ENCODE measurements around the gene DALRD3. TPM values are rescaled to one million over a fixed set of nuclear protein-coding genes. Genes with fewer than 3 reads are reported as not detected.

The DALRD3 gene
- polyA plus RNA-seq, 1 donor: 32.6 TPM

DNA sequence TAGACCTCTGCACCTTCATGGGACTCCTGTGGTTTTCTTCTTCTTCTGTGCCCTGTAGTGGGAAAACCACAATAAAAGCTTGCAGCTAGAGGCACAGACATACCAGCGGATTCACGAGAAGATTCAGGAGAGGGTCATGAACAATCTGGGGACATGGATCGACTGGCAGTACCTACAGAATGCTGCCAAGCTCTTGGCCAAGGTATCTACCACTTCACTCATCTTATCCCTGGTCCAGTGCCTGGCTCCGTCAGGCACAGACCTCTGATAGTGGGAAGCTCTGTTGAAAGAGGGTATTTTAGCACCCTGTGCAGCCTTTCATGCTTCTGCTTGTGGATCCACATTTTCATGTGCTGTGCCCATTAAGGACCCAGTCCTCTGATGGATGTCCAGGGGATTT is 38.1 kb downstream of the DALRD3 start:
- no peak for DNase-seq (ENCODE audit: low read depth)

DNA sequence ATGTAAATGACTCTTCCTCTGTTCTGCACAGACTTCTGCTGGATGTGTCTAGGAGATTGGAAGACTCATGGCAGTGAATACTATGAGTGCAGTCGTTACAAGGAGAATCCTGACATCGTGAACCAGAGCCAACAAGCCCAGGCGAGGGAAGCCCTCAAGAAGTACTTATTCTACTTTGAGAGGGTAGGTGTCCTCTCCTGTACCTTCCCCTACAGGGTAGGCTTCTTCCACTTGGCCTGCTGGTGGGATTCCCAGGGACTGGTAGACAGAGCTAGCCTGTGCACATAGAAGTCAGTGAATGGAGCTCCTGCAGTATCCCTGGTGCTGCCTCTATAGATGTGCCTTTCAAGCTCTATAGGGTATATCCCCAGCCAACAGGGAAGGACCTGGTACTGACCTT is 38.9 kb downstream of the DALRD3 start:
- DNase-seq (ENCODE audit: low read depth): no peak

DNA sequence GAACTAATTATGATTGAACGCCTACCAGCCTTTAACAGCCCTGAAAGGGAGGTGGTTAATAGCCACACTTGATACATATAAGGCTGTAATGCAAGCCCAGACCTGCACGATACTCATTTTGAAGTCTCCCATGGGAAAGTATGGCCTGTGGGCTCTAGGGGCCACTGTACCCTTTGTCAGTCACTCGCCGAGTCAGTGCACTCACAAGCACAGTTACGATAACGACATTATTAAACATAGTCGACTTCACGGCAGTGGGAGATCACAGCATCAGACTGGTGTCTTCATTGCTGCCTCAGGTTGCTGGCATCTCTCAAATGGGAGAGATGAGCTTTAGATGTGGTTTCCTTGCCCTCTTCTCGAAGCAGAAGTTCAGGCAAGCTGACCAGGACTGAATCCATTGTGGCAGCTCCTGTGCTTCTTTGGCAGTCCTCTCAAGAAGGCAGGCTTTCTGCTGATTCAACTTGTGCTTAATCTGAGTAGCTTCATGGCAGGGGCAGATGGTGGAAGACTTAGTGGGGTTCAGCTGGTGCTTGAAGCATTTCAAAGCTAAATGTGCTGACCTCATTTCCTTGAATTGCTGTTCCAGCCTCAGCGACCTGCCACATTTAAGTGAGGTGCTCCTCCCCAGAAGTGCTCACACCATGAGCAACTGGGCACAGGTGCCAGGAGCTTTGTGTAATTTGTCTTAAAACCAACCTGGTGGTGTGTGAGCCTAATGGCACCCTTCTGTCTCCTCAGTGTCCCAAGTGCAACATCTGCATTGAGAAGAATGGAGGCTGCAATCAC is 44.1 kb downstream of the DALRD3 start:
- no peak for DNase-seq (ENCODE audit: low read depth)

DNA sequence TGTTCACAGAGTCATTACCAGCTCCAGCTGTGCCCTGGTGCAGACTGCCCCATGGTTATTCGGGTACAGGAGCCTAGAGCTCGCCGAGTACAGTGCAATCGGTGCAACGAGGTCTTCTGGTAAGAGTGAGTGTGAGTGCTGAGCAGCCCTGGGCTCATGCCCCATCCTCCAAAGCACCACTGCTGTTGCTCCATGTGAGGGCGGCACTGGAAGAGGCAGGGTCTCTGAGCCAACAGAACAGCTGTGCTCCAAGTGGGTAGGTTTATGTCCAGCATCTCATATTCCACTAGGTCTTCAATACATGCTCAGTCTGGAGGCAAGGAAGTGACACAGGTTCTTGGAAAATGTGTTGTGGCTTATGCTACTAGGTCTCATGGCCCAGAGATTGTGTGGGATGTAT is 47.8 kb downstream of the DALRD3 start:
- no peak for DNase-seq (ENCODE audit: low read depth)

DNA sequence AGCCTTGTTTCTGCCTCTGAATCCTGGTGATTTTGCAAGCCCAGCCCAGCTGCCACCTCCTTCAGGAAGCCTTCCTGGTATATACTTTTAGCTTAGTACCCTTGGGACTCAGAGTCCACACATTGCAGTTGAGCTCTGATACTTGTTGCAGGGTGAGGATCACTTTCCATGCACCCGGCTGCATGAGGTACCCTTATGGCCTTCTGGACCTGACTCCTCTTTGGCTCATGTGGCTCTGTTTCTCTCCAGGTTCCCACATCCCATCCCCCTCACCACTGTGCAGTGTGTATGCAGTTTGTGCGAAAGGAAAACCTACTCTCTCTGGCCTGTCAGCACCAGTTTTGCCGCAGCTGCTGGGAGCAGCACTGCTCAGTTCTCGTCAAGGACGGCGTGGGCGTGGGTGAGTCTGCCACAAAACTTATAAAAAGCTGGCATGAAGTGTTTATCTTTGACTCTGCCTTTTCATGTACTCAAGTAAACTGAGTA is 51.5 kb downstream of the DALRD3 start:
- no peak for DNase-seq (ENCODE audit: low read depth)

DNA sequence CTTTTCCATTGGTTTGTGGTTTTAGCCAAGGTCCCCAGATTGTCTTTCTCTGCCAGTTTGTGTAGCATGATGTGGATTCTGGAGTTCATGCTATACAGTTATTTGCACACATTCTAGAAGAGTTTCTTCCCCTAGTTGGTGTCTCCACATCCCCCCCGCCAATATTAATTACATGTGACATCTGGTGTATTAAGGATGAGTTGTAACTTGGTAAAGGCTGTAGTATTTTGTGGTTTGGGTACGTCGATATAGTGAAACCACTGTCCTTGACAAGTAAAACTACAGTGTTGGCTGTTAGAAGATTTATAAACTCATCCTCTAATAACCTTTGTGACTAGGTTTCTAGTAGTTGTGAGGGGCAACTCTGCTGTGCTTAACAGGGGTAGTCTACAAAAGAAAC is 52.0 kb downstream of the DALRD3 start:
- DNase-seq (ENCODE audit: low read depth): no peak

Other genes with a start within 250 kb of the DALRD3 start
- gene PRKAR2A, start 170.7 kb downstream of the DALRD3 start, polyA plus RNA-seq (ENCODE audit: insufficient read length): 41.3 TPM
- 19.0 TPM for gene SLC25A20, start 119.7 kb downstream of the DALRD3 start, polyA plus RNA-seq (ENCODE audit: insufficient read length)
- gene ARIH2, start 99.7 kb downstream of the DALRD3 start, polyA plus RNA-seq (ENCODE audit: insufficient read length): 63.2 TPM
- 12.4 TPM for gene P4HTM, start 28.3 kb downstream of the DALRD3 start, polyA plus RNA-seq (ENCODE audit: insufficient read length)
- gene WDR6, start 11.2 kb downstream of the DALRD3 start, polyA plus RNA-seq (ENCODE audit: insufficient read length): 113 TPM
- 50.8 TPM for gene NDUFAF3, start 3.5 kb upstream of the DALRD3 start, polyA plus RNA-seq (ENCODE audit: insufficient read length)
- 282 TPM for gene IMPDH2, start 10.8 kb upstream of the DALRD3 start, polyA plus RNA-seq (ENCODE audit: insufficient read length)
- gene QRICH1, start 75.5 kb upstream of the DALRD3 start, polyA plus RNA-seq (ENCODE audit: insufficient read length): 49.8 TPM
- gene QARS1, start 86.2 kb upstream of the DALRD3 start, polyA plus RNA-seq (ENCODE audit: insufficient read length): 268 TPM
- 36.2 TPM for gene USP19, start 102.2 kb upstream of the DALRD3 start, polyA plus RNA-seq (ENCODE audit: insufficient read length)
- 317 TPM for gene LAMB2, start 114.5 kb upstream of the DALRD3 start, polyA plus RNA-seq (ENCODE audit: insufficient read length)
- 13.1 TPM for gene CCDC71, start 147.8 kb upstream of the DALRD3 start, polyA plus RNA-seq (ENCODE audit: insufficient read length)
- 104 TPM for gene KLHDC8B, start 153.0 kb upstream of the DALRD3 start, polyA plus RNA-seq (ENCODE audit: insufficient read length)

Data from forelimb muscle (tissue), 1 donor.